Thyroid gland (tissue), 4 donors: ENCODE results near the gene HLA-A. TPM values are rescaled to one million over a fixed set of nuclear protein-coding genes. Genes with fewer than 3 reads are reported as not detected.
"Not testable (repeated sequence)": the region's sequence is repeated elsewhere in the genome, so short reads cannot be mapped to it uniquely, and the experiment has no call there.

ENCODE experiments used
- DNase-seq, 2 donors: peaks; one replicate each; pipeline ENCODE4 v3.0.0-alpha.2; 2019
- H3K27ac ChIP-seq, 3 donors: fragments of 200-600 bp; sonication (generic); 1 replicate in 2 of 3; 2 replicates in 1 of 3; pipeline ENCODE4 v1.5.1; 2016 to 2019; ENCODE audit warnings: mild to moderate bottlenecking in 1 of 3, moderate library complexity in 1 of 3
- H3K27me3 ChIP-seq: fragments of 200-600 bp; sonication (generic); one replicate; pipeline ENCODE4 v1.5.1; 2019
- H3K36me3 ChIP-seq, 2 donors: fragments of 200-600 bp; sonication (generic); one replicate each; pipeline ENCODE4 v1.5.1; 2016 to 2019
- H3K4me1 ChIP-seq, 2 donors: fragments of 200-600 bp; sonication (generic); one replicate each; pipeline ENCODE4 v1.5.1; 2017 to 2019
- H3K4me3 ChIP-seq, 3 donors: fragments of 200-600 bp; sonication (generic); replicated peaks in 1 of 3; 1 replicate in 2 of 3; 2 replicates in 1 of 3; pipeline ENCODE4 v1.5.1; 2016; ENCODE audit warnings: mild to moderate bottlenecking in 1 of 3
- H3K9me3 ChIP-seq: fragments of 200-600 bp; sonication (generic); one replicate; pipeline ENCODE4 v1.5.1; 2017
- POLR2A ChIP-seq, 2 donors: fragments of 450-650 bp; IDR thresholded peaks; one replicate each; pipeline ENCODE4 v1.6.1; 2017; ENCODE audit warnings: antibody characterized with exemption in 2 of 2, mild to moderate bottlenecking in 2 of 2, moderate library complexity in 1 of 2
- WGBS, 2 donors: methylation state at CpG; one replicate each; pipeline ENCODE4 v1.1.5; 2017; 5-methylcytosine and 5-hydroxymethylcytosine counted together
- intact Hi-C: fragments of 100-400 bp; cut with DNase I; formaldehyde crosslinking; loops from one replicate; pipeline ENCODE4 v1.15.1; 2023
- total RNA-seq, 4 donors: library from RNA; depleted of rRNA; stranded (reverse); fragments of >200 nt; gene quantifications; one replicate each; pipeline ENCODE4 v1.2.3, GENCODE V29; 2016
- TF ChIP-seq, protein P1 (sequence below), 6 experiments: fragments of 200-600 bp in 3 of 6; fragments of 450-650 bp in 3 of 6; sonication (generic) in 3 of 6; IDR thresholded peaks; one replicate each; pipeline ENCODE4 v1.5.1; 2016 to 2019; ENCODE audit warnings: antibody characterized with exemption in 6 of 6, mild to moderate bottlenecking in 2 of 6, inconsistent platforms in 1 of 6, moderate library complexity in 1 of 6

Gene HLA-A
- total RNA-seq, 4 donors from 2014 or later: 398 to 842 (median 578) TPM

DNA sequence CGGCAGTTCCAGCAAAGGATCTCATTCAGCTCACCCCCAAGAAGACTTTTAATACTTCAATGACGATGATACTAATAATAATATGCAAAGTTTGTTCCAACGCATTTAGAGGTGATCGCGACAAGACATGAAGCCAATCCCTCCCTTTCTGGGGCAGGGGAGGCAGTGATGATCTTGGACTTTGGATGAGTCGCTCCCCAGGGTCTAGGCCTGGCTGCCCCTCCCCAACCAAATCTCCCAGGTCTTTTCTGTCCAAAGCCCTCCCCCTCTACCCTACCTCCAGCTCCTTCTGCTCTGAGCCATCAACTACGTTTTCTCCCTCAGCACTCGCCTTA lies 33.9 kb downstream of the HLA-A start:
- TF ChIP-seq, protein P1, sequence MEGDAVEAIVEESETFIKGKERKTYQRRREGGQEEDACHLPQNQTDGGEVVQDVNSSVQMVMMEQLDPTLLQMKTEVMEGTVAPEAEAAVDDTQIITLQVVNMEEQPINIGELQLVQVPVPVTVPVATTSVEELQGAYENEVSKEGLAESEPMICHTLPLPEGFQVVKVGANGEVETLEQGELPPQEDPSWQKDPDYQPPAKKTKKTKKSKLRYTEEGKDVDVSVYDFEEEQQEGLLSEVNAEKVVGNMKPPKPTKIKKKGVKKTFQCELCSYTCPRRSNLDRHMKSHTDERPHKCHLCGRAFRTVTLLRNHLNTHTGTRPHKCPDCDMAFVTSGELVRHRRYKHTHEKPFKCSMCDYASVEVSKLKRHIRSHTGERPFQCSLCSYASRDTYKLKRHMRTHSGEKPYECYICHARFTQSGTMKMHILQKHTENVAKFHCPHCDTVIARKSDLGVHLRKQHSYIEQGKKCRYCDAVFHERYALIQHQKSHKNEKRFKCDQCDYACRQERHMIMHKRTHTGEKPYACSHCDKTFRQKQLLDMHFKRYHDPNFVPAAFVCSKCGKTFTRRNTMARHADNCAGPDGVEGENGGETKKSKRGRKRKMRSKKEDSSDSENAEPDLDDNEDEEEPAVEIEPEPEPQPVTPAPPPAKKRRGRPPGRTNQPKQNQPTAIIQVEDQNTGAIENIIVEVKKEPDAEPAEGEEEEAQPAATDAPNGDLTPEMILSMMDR (IDR thresholded peaks at IDR 0.05): no peak
- no peak for TF ChIP-seq POLR2A (IDR thresholded peaks at IDR 0.05)
- Histone ChIP-seq H3K9me3 (no peaks in the 10 kb centered on the region), H3K36me3 (no peaks in the 10 kb centered on the region), H3K4me1 (peaks cover 13 to 22% of the 10 kb centered on the region in 2 donors), H3K27ac (peak overlapping the region; percentile 86 to 87 (median 87)), H3K4me3 (peak overlapping the region in 2 of 3 donors; percentile 1 to 39), H3K27me3 (no peaks in the 10 kb centered on the region)
- WGBS, 2 donors: 14 to 18% methylated on average over 8 of the region's 8 CpGs
- DNase-seq: no peak
- intact Hi-C loops: no loop called here

DNA sequence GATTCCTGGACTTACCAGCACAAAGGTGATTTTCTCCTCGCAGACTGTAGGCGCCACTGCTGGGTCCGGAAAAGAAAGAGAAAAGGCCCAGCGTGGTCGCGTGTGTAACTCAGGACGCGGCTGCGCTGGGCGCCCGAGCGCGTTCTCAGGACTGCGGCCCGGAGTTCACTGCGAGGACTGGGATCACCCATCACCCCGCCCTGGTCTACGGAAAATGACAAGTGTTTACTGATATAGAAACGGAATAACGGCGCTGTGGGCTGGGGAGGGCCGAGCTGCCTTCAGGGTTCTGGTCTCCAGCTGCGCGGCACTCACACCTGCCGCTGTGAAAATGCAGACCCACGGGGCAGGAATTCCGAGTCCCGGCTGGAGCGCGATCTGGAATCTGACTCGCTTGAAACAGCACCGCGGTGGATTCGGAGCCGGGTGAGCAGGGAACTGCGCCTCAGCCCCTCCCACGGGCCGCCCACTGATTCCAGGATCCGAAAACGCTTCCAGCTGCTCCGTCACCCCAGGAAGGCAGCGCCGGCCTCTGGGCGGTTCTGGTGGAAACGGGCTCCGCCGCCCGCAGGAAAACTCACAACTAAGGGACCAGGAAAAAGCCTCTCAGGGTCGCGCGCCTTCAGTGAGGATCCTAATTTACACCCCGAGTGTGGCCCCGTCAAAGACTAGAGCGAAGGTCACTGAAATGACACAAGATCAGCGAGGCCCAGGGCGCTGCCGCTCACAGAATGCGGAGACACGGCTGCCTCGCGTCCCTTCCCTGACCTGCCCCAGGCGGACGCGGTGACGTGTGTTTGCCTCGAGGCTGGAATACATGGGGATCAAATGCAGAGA lies 34.5 kb downstream of the HLA-A start:
- WGBS, 2 donors: 1 to 2% methylated on average over 36 to 46 of the region's 66 CpGs
- peak; percentile 92 for DNase-seq
- intact Hi-C loops: no loop called here

GRCh38 chr6:29977425-29977727 lies 35.0 kb downstream of the HLA-A start:
- H3K27me3 ChIP-seq: no peaks in the 10 kb centered on the region
- peak overlapping the region; percentile 86 to 87 (median 87) for H3K27ac ChIP-seq
- H3K4me1 ChIP-seq: peaks cover 13 to 22% of the 10 kb centered on the region in 2 donors
- intact Hi-C loops: no loop called here
- WGBS, 2 donors: 53 to 58% methylated on average over 4 of the region's 4 CpGs
- no peaks in the 10 kb centered on the region for H3K36me3 ChIP-seq
- no peaks in the 10 kb centered on the region for H3K9me3 ChIP-seq
- H3K4me3 ChIP-seq: peak overlapping the region in 1 of 3 donors; percentile 1
- DNase-seq: no peak
- TF ChIP-seq, protein P1 (IDR thresholded peaks at IDR 0.05): no peak
- TF ChIP-seq POLR2A (IDR thresholded peaks at IDR 0.05): no peak

More for the DNA sequence above, 34.5 kb downstream of the HLA-A start:
- H3K9me3 ChIP-seq: no peaks in the 10 kb centered on the region
- no peaks in the 10 kb centered on the region for H3K36me3 ChIP-seq
- H3K27me3 ChIP-seq: no peaks in the 10 kb centered on the region
- H3K4me3 ChIP-seq: peak overlapping the region in 2 of 3 donors; percentile 1 to 39
- H3K4me1 ChIP-seq: peaks cover 13 to 22% of the 10 kb centered on the region in 2 donors
- TF ChIP-seq POLR2A (IDR thresholded peaks at IDR 0.05): peak in 1 of 2 donors; percentile 77
- TF ChIP-seq, protein P1 (IDR thresholded peaks at IDR 0.05): peak in 4 of 6 experiments; percentile 31 to 54 (median 39)
- peak overlapping the region; percentile 86 to 87 (median 87) for H3K27ac ChIP-seq

DNA sequence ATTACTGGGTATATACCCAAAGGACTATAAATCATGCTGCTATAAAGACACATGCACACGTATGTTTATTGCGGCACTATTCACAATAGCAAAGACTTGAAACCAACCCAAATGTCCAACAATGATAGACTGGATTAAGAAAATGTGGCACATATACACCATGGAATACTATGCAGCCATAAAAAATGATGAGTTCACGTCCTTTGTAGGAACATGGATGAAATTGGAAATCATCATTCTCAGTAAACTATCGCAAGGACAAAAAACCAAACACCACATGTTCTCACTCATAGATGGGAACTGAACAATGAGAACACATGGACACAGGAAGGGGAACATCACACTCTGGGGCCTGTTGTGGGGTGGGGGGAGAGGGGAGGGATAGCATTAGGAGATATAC lies 37.7 kb downstream of the HLA-A start:
- H3K36me3 ChIP-seq, H3K27ac ChIP-seq, DNase-seq, H3K9me3 ChIP-seq, intact Hi-C loops, H3K27me3 ChIP-seq, H3K4me3 ChIP-seq: not testable (repeated sequence)
- H3K4me1 ChIP-seq: peaks cover 7 to 19% of the 10 kb centered on the region in 2 donors
- 91 to 96% methylated on average over 3 to 4 of the region's 4 CpGs for WGBS, 2 donors

- H3K27ac ChIP-seq: no peak overlapping the region
- peaks cover 2 to 14% of the 10 kb centered on the region in 2 donors for H3K4me1 ChIP-seq
- intact Hi-C loops: no loop called here
- H3K27me3 ChIP-seq: no peaks in the 10 kb centered on the region
- no peaks in the 10 kb centered on the region for H3K9me3 ChIP-seq
- no peaks in the 10 kb centered on the region for H3K36me3 ChIP-seq
- no peak overlapping the region for H3K4me3 ChIP-seq
- no peak for DNase-seq
- 70 to 89% methylated on average over 10 of the region's 10 CpGs for WGBS, 2 donors
- TF ChIP-seq POLR2A (IDR thresholded peaks at IDR 0.05): no peak
- TF ChIP-seq, protein P1 (IDR thresholded peaks at IDR 0.05): no peak
These were observed 38.2 kb downstream of the HLA-A start for GRCh38 chr6:29980511-29980910.
